ENCODE measurements around the gene SLC2A11. TPM values are rescaled to one million over a fixed set of nuclear protein-coding genes. Genes with fewer than 3 reads are reported as not detected.

SLC2A11 gene
- total RNA-seq, 1 experiment from 2014 or later: 9.4 TPM

- Histone ChIP-seq H3K4me1 (ENCODE audit: insufficient read depth, low read length) (peaks cover 10% of the 10 kb centered on the region), H3F3A (ENCODE audit: low read length, unreplicated experiment) (no peaks in the 10 kb centered on the region), H3K9ac (ENCODE audit: low read length) (no peak overlapping the region), H3K36me3 (ENCODE audit: low read depth, low read length) (no peaks in the 10 kb centered on the region), H3K9me2 (replicated peaks; ENCODE audit: low read length) (no peaks in the 10 kb centered on the region), H3K9me3 (ENCODE audit: low read length) (no peaks in the 10 kb centered on the region), H4K20me1 (ENCODE audit: low read length) (no peaks in the 10 kb centered on the region), H3K4me3 (ENCODE audit: low read length) (no peak overlapping the region), H3K27ac (ENCODE audit: low read length) (no peak overlapping the region), H3K79me2 (ENCODE audit: low read length) (no peaks in the 10 kb centered on the region), H3K4me2 (ENCODE audit: low read length) (no peak overlapping the region), H3K27me3 (ENCODE audit: low read length) (no peaks in the 10 kb centered on the region), H2AFZ (ENCODE audit: low read length) (no peak overlapping the region)
- DNase-seq (no peak), ATAC-seq (no peak)
- TF ChIP-seq EZH2 (IDR thresholded peaks at IDR 0.05; ENCODE audit: low read length, unreplicated experiment) (no peak), CTCF (conservative IDR thresholded peaks at IDR 0.05; ENCODE audit: low read depth, low read length) (no peak), EZH2phosphoT487 (IDR thresholded peaks at IDR 0.05; ENCODE audit: borderline replicate concordance, low read length) (no peak)
- POLR2A ChIA-PET (ENCODE audit: unreplicated experiment): no interaction called here
- intact Hi-C loops (cut with micrococcal nuclease): no loop called here
- BruUV-seq (replicated peaks): no TSS peak
- CTCF ChIA-PET: no interaction called here
Observed at GRCh38 chr22:23884140-23884539, 26.5 kb downstream of the SLC2A11 start.

GRCh38 chr22:23888615-23889401 lies 31.1 kb downstream of the SLC2A11 start:
- Histone ChIP-seq H2AFZ (ENCODE audit: low read length) (peak overlapping the region; percentile 28; the same call in 1 of the 2 replicates), H3K27me3 (ENCODE audit: low read length) (no peaks in the 10 kb centered on the region), H3F3A (ENCODE audit: low read length, unreplicated experiment) (no peaks in the 10 kb centered on the region), H3K27ac (ENCODE audit: low read length) (peak overlapping the region; percentile 71), H3K9me3 (ENCODE audit: low read length) (no peaks in the 10 kb centered on the region), H3K79me2 (ENCODE audit: low read length) (no peaks in the 10 kb centered on the region), H3K4me1 (ENCODE audit: insufficient read depth, low read length) (peaks cover 15% of the 10 kb centered on the region), H3K9ac (ENCODE audit: low read length) (0 out of 2 replicates have a peak overlapping the region, but pooled peaks have one; percentile 28), H3K36me3 (ENCODE audit: low read depth, low read length) (no peaks in the 10 kb centered on the region), H3K4me2 (ENCODE audit: low read length) (peak overlapping the region; percentile 37; the same call in 1 of the 2 replicates), H3K4me3 (ENCODE audit: low read length) (no peak overlapping the region), H3K9me2 (replicated peaks; ENCODE audit: low read length) (no peaks in the 10 kb centered on the region), H4K20me1 (ENCODE audit: low read length) (no peaks in the 10 kb centered on the region)
- CTCF ChIA-PET: interaction anchor here (0.6 kb wide), 1 partner anchor 186 kb away, joined by 3 read pairs; no protein-coding TSS in a partner anchor
- no TSS peak for BruUV-seq (replicated peaks)
- intact Hi-C loops (cut with micrococcal nuclease): no loop called here
- peak; percentile 11 for DNase-seq
- TF ChIP-seq EZH2phosphoT487 (IDR thresholded peaks at IDR 0.05; ENCODE audit: borderline replicate concordance, low read length) (no peak), CTCF (conservative IDR thresholded peaks at IDR 0.05; ENCODE audit: low read depth, low read length) (peak; percentile 23; the same call in 1 of the 2 replicates), EZH2 (IDR thresholded peaks at IDR 0.05; ENCODE audit: low read length, unreplicated experiment) (no peak)
- POLR2A ChIA-PET (ENCODE audit: unreplicated experiment): interaction anchor here (0.6 kb wide), 1 partner anchor 16 kb away, joined by 10 read pairs; no protein-coding TSS in a partner anchor
- peak; percentile 21 for ATAC-seq

GRCh38 chr22:23889620-23890019 lies 31.9 kb downstream of the SLC2A11 start:
- Histone ChIP-seq H4K20me1 (ENCODE audit: low read length) (no peaks in the 10 kb centered on the region), H3K9me2 (replicated peaks; ENCODE audit: low read length) (no peaks in the 10 kb centered on the region), H3K4me3 (ENCODE audit: low read length) (no peak overlapping the region), H3K27me3 (ENCODE audit: low read length) (no peaks in the 10 kb centered on the region), H3K9ac (ENCODE audit: low read length) (no peak overlapping the region), H2AFZ (ENCODE audit: low read length) (no peak overlapping the region), H3K27ac (ENCODE audit: low read length) (no peak overlapping the region), H3K79me2 (ENCODE audit: low read length) (peaks cover 5% of the 10 kb centered on the region), H3K36me3 (ENCODE audit: low read depth, low read length) (no peaks in the 10 kb centered on the region), H3K4me2 (ENCODE audit: low read length) (no peak overlapping the region), H3K4me1 (ENCODE audit: insufficient read depth, low read length) (peaks cover 18% of the 10 kb centered on the region), H3F3A (ENCODE audit: low read length, unreplicated experiment) (no peaks in the 10 kb centered on the region), H3K9me3 (ENCODE audit: low read length) (no peaks in the 10 kb centered on the region)
- intact Hi-C loops (cut with micrococcal nuclease): no loop called here
- no peak for DNase-seq
- no peak for TF ChIP-seq CTCF (conservative IDR thresholded peaks at IDR 0.05; ENCODE audit: low read depth, low read length)
- TF ChIP-seq EZH2 (IDR thresholded peaks at IDR 0.05; ENCODE audit: low read length, unreplicated experiment): no peak
- no peak for TF ChIP-seq EZH2phosphoT487 (IDR thresholded peaks at IDR 0.05; ENCODE audit: borderline replicate concordance, low read length)
- no TSS peak for BruUV-seq (replicated peaks)
- ChIA-PET CTCF (no interaction called here), POLR2A (ENCODE audit: unreplicated experiment) (no interaction called here)
- ATAC-seq: no peak
